IMR-90 (cell line): ENCODE results near the gene CHCHD4. TPM values are rescaled to one million over a fixed set of nuclear protein-coding genes. Genes with fewer than 3 reads are reported as not detected.

Source experiments
- ATAC-seq: fragments of 200-7000 bp; cut with Tn5 transposase; 2 replicates; pipeline ENCODE4 v1.9.1; 2020; ENCODE audit warnings: low read depth, mild to moderate bottlenecking, moderate library complexity
- BruUV-seq: library from RNA; stranded (reverse); fragments of 400-500 nt; replicated peaks from 2 replicates; lab custom pipeline; 2021; lab: Mats Ljungman, UMichigan
- CTCF ChIA-PET: fragments of 300-600 bp; formaldehyde crosslinking; extraction: SDS; loops from one replicate; lab custom pipeline; 2021; ENCODE audit warnings: antibody characterized with exemption; lab: Yijun Ruan, JAX
- POLR2A ChIA-PET: fragments of 300-600 bp; sonication (Branson Sonifier 250); formaldehyde crosslinking; loops from one replicate; lab custom pipeline; 2022; ENCODE audit warnings: antibody characterized with exemption; ENCODE audit not compliant: unreplicated experiment; lab: Charles Lee
- DNase-seq: peaks from one replicate; pipeline ENCODE4 v3.0.0; 2013
- H2AFZ ChIP-seq: replicated peaks from 2 replicates; pipeline ENCODE3; 2013; ENCODE audit warnings: low read length, mild to moderate bottlenecking; ENCODE audit not compliant: poor library complexity
- H2AK5ac ChIP-seq: 2 replicates; pipeline ENCODE4 v1.6.1; 2013; ENCODE audit warnings: low read depth, low read length, inconsistent platforms
- H2AK9ac ChIP-seq: replicated peaks from 2 replicates; pipeline ENCODE3; 2013; ENCODE audit warnings: mild to moderate bottlenecking, low read depth, low read length, moderate library complexity; ENCODE audit not compliant: poor library complexity
- H2BK120ac ChIP-seq: 2 replicates; pipeline ENCODE4 v1.6.1; 2013; ENCODE audit warnings: low read depth, low read length, inconsistent platforms
- H2BK15ac ChIP-seq: 3 replicates; pipeline ENCODE4 v1.6.1; 2013; ENCODE audit warnings: low read depth, low read length, inconsistent platforms
- H2BK20ac ChIP-seq: 2 replicates; pipeline ENCODE4 v1.6.1; 2013; ENCODE audit warnings: low read depth, mild to moderate bottlenecking, inconsistent platforms, low read length, moderate library complexity
- H2BK5ac ChIP-seq: 2 replicates; pipeline ENCODE4 v1.6.1; 2013; ENCODE audit warnings: mild to moderate bottlenecking, low read depth, low read length, inconsistent platforms; ENCODE audit not compliant: poor library complexity, severe bottlenecking
- H3K14ac ChIP-seq: replicated peaks from 2 replicates; pipeline ENCODE4 v1.6.1; 2013; ENCODE audit warnings: low read depth, low read length, inconsistent platforms
- H3K18ac ChIP-seq: 2 replicates; pipeline ENCODE4 v1.6.1; 2013; ENCODE audit warnings: low read depth, low read length, control low read depth
- H3K23ac ChIP-seq: 2 replicates; pipeline ENCODE4 v1.6.1; 2013; ENCODE audit warnings: low read depth, low read length, inconsistent platforms
- H3K27ac ChIP-seq: 2 replicates; pipeline ENCODE4 v1.5.1; 2013; ENCODE audit warnings: mild to moderate bottlenecking, control low read depth, low read length; ENCODE audit not compliant: insufficient read depth
- H3K27me3 ChIP-seq: 2 replicates; pipeline ENCODE4 v1.6.1; 2013; ENCODE audit warnings: low read length; ENCODE audit not compliant: control insufficient read depth, insufficient read depth
- H3K36me3 ChIP-seq: 2 replicates; pipeline ENCODE4 v1.6.1; 2013; ENCODE audit warnings: low read length, mixed read lengths; ENCODE audit not compliant: control insufficient read depth, insufficient read depth
- H3K4ac ChIP-seq: 2 replicates; pipeline ENCODE4 v1.6.1; 2013; ENCODE audit warnings: low read depth, low read length, inconsistent platforms
- H3K4me1 ChIP-seq: 2 replicates; pipeline ENCODE4 v1.6.1; 2013; ENCODE audit warnings: low read length, mixed read lengths; ENCODE audit not compliant: control insufficient read depth, insufficient read depth
- H3K4me2 ChIP-seq: 2 replicates; pipeline ENCODE4 v1.6.1; 2013; ENCODE audit warnings: low read depth, mild to moderate bottlenecking, control low read depth, low read length, moderate library complexity
- H3K4me3 ChIP-seq: 2 replicates; pipeline ENCODE4 v1.5.1; 2013; ENCODE audit warnings: low read depth, mild to moderate bottlenecking, control low read depth, low read length, moderate library complexity; ENCODE audit not compliant: insufficient read depth
- H3K56ac ChIP-seq: 2 replicates; pipeline ENCODE4 v1.6.1; 2013; ENCODE audit warnings: low read length, inconsistent platforms; ENCODE audit not compliant: insufficient read depth; ENCODE audit errors: extremely low read depth
- H3K79me1 ChIP-seq, 2 experiments: 2 replicates each; pipeline ENCODE4 v1.6.1; 2013; ENCODE audit warnings: low read length in 2 of 2, inconsistent platforms in 1 of 2, low read depth in 1 of 2
- H3K9ac ChIP-seq: 2 replicates; pipeline ENCODE4 v1.6.1; 2013; ENCODE audit warnings: low read depth, low read length, control low read depth
- H3K9me1 ChIP-seq: 2 replicates; pipeline ENCODE4 v1.6.1; 2013; ENCODE audit warnings: low read length, inconsistent platforms; ENCODE audit not compliant: insufficient read depth
- H3K9me3 ChIP-seq: 2 replicates; pipeline ENCODE4 v1.6.1; 2013; ENCODE audit warnings: low read length; ENCODE audit not compliant: control insufficient read depth, insufficient read depth
- H4K20me1 ChIP-seq: 2 replicates; pipeline ENCODE4 v1.6.1; 2013; ENCODE audit warnings: low read length, inconsistent platforms; ENCODE audit not compliant: insufficient read depth
- H4K5ac ChIP-seq: 2 replicates; pipeline ENCODE4 v1.6.1; 2013; ENCODE audit warnings: mild to moderate bottlenecking, low read depth, low read length, control low read depth
- H4K8ac ChIP-seq, 2 experiments: 2 replicates each; pipeline ENCODE4 v1.6.1; 2013; ENCODE audit warnings: low read depth in 2 of 2, low read length in 2 of 2, control low read depth in 1 of 2, inconsistent platforms in 1 of 2
- H4K91ac ChIP-seq: 2 replicates; pipeline ENCODE4 v1.6.1; 2013; ENCODE audit warnings: low read depth, low read length, inconsistent platforms; ENCODE audit not compliant: insufficient read depth
- BHLHE40 ChIP-seq: fragments of 150-350 bp; IDR thresholded peaks from 2 replicates; pipeline ENCODE4 v1.6.1; 2016; ENCODE audit warnings: mild to moderate bottlenecking, low read depth, low read length
- CHD1 ChIP-seq: IDR thresholded peaks from 2 replicates; pipeline ENCODE4 v1.6.1; 2012; ENCODE audit warnings: low read depth, low read length, improper control_type of control experiment
- ELK1 ChIP-seq: fragments of 150-350 bp; IDR thresholded peaks from 2 replicates; pipeline ENCODE4 v1.6.1; 2016; ENCODE audit warnings: low read depth, mild to moderate bottlenecking, low read length, moderate library complexity, borderline replicate concordance
- FOS ChIP-seq: fragments of 150-350 bp; IDR thresholded peaks from 2 replicates; pipeline ENCODE4 v1.6.1; 2016; ENCODE audit warnings: low read depth, low read length
- MAZ ChIP-seq: IDR thresholded peaks from 2 replicates; pipeline ENCODE4 v1.6.1; 2012; ENCODE audit warnings: low read depth, mild to moderate bottlenecking, low read length, improper control_type of control experiment, moderate library complexity, borderline replicate concordance
- MXI1 ChIP-seq: IDR thresholded peaks from 2 replicates; pipeline ENCODE4 v1.6.1; 2012; ENCODE audit warnings: low read depth, mild to moderate bottlenecking, low read length, moderate library complexity, borderline replicate concordance
- RCOR1 ChIP-seq: IDR thresholded peaks from 2 replicates; pipeline ENCODE4 v1.6.1; 2012; ENCODE audit warnings: mild to moderate bottlenecking, low read length, improper control_type of control experiment; ENCODE audit not compliant: insufficient replicate concordance
- RFX5 ChIP-seq: IDR thresholded peaks from 2 replicates; pipeline ENCODE4 v1.8.0; 2012; ENCODE audit warnings: low read depth, mild to moderate bottlenecking, low read length, moderate library complexity
- USF2 ChIP-seq: fragments of 150-350 bp; IDR thresholded peaks from 2 replicates; pipeline ENCODE4 v1.6.1; 2017; ENCODE audit warnings: mild to moderate bottlenecking, antibody characterized with exemption, low read length, low read depth
- WGBS, 2 experiments: methylation state at CpG; one replicate each; pipeline versions ENCODE4 v1.1.5 to v1.1.7; 2013; ENCODE audit warnings: missing lambda C conversion rate in 2 of 2; ENCODE audit not compliant: insufficient read length in 1 of 2; ENCODE audit errors: extremely low coverage in 2 of 2; 5-methylcytosine and 5-hydroxymethylcytosine counted together
- dilution Hi-C: fragments of 300-500 bp; cut with HindIII; formaldehyde crosslinking; loops from one replicate; pipeline ENCODE4 v1.14.3; 2018; ENCODE audit warnings: low sequenced_read_pairs; ENCODE audit not compliant: unreplicated experiment
- in situ Hi-C: fragments of 300-500 bp; cut with MboI; formaldehyde crosslinking; loops from 3 replicates; pipeline ENCODE4 v1.14.3; 2019; ENCODE audit warnings: low sequenced_read_pairs, inconsistent platforms, mixed read lengths
- intact Hi-C: fragments of 100-400 bp; cut with micrococcal nuclease; formaldehyde crosslinking; loops from 2 replicates; pipeline ENCODE4 v1.10.0; 2022
- polyA plus RNA-seq, 3 experiments: library from polyadenylated mRNA; depleted of rRNA; stranded (reverse); fragments of >200 nt; gene quantifications; 2 replicates each; pipeline ENCODE4 v1.2.3, GENCODE V29; 2012; ENCODE audit warnings: low replicate concordance in 1 of 3
- total RNA-seq: library from RNA; depleted of rRNA; stranded (reverse); fragments of >200 nt; gene quantifications from 2 replicates; pipeline ENCODE4 v1.2.3, GENCODE V29; 2012
- TF ChIP-seq, protein P1 (sequence below): conservative IDR thresholded peaks from 2 replicates; pipeline ENCODE4 v1.5.1; 2012; ENCODE audit warnings: mild to moderate bottlenecking, low read depth, low read length, improper control_type of control experiment

The CHCHD4 gene
- total and polyA plus RNA-seq, 2 of the 4 experiments (the other 2 are of a cell fraction), result 9.0 to 9.8 TPM

GRCh38 chr3:14097616-14098391, 26.9 kb downstream of the CHCHD4 start:
- Histone ChIP-seq H2AFZ (no peak overlapping the region), H3K23ac (no peak overlapping the region), H3K4me1 (no peaks in the 10 kb centered on the region), H3K4me2 (no peak overlapping the region), H2BK15ac (no peak overlapping the region), H3K4ac (no peak overlapping the region), H4K5ac (no peak overlapping the region), H3K18ac (no peak overlapping the region), H3K9ac (no peak overlapping the region), H3K14ac (no peak overlapping the region), H4K91ac (no peak overlapping the region), H2AK9ac (no peak overlapping the region), H3K56ac (no peak overlapping the region), H3K9me1 (no peaks in the 10 kb centered on the region), H3K4me3 (no peak overlapping the region), H3K79me1 (no peaks in the 10 kb centered on the region), H3K27ac (no peak overlapping the region), H3K27me3 (0 out of 2 replicates have a peak, but pooled peaks cover 1% of the 10 kb centered on the region), H2BK20ac (no peak overlapping the region), H3K9me3 (no peaks in the 10 kb centered on the region), H2BK120ac (no peak overlapping the region), H3K36me3 (no peaks in the 10 kb centered on the region), H4K8ac (no peak overlapping the region), H4K20me1 (no peaks in the 10 kb centered on the region), H2AK5ac (no peak overlapping the region), H2BK5ac (no peak overlapping the region)
- TF ChIP-seq BHLHE40 (no peak), MXI1 (no peak), ELK1 (no peak), CHD1 (no peak), RCOR1 (no peak), FOS (no peak), USF2 (no peak), RFX5 (no peak), MAZ (no peak)
- TF ChIP-seq, protein P1, sequence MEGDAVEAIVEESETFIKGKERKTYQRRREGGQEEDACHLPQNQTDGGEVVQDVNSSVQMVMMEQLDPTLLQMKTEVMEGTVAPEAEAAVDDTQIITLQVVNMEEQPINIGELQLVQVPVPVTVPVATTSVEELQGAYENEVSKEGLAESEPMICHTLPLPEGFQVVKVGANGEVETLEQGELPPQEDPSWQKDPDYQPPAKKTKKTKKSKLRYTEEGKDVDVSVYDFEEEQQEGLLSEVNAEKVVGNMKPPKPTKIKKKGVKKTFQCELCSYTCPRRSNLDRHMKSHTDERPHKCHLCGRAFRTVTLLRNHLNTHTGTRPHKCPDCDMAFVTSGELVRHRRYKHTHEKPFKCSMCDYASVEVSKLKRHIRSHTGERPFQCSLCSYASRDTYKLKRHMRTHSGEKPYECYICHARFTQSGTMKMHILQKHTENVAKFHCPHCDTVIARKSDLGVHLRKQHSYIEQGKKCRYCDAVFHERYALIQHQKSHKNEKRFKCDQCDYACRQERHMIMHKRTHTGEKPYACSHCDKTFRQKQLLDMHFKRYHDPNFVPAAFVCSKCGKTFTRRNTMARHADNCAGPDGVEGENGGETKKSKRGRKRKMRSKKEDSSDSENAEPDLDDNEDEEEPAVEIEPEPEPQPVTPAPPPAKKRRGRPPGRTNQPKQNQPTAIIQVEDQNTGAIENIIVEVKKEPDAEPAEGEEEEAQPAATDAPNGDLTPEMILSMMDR, result no peak
- CTCF ChIA-PET, result no interaction called here
- dilution Hi-C loops (no loop called here), in situ Hi-C loops (no loop called here), intact Hi-C loops (no loop called here)
- DNase-seq (no peak), ATAC-seq (no peak)
- no CpG with 5 or more reads among the region's 5 CpGs for WGBS, 2 experiments
- BruUV-seq, result no TSS peak
- POLR2A ChIA-PET, result no interaction called here
